A549 (cell line): ENCODE measurements around the gene AQP4. TPM values are rescaled to one million over a fixed set of nuclear protein-coding genes. Genes with fewer than 3 reads are reported as not detected.

ENCODE experiments used
- ATAC-seq, 2 experiments: fragments of 200-7000 bp in 1 of 2; fragments of >200 bp in 1 of 2; cut with Nextera tagmentation in 1 of 2; cut with Tn5 transposase in 1 of 2; 3 replicates each; pipeline versions ENCODE4 v1.8.0 to v1.9.1; 2018 to 2020; ENCODE audit warnings: mild to moderate bottlenecking in 1 of 2, moderate library complexity in 1 of 2
- CTCF ChIA-PET: fragments of 300-600 bp; sonication (Branson Sonifier 250); formaldehyde crosslinking; extraction: SDS; loops from one replicate; lab custom pipeline; 2021; ENCODE audit warnings: antibody characterized with exemption, inconsistent platforms; lab: Yijun Ruan, JAX
- POLR2A ChIA-PET: fragments of 350-600 bp; formaldehyde crosslinking; extraction: SDS; loops from one replicate; lab custom pipeline; 2021; ENCODE audit warnings: antibody characterized with exemption, inconsistent platforms; lab: Yijun Ruan, JAX
- DNase-seq, 2 experiments: peaks; one replicate each; pipeline versions ENCODE4 v3.0.0 to v3.0.0-alpha.2; 2011 to 2016; ENCODE audit warnings: low read depth in 1 of 2, low spot score in 1 of 2
- FAIRE-seq: peaks from 2 replicates; lab custom pipeline; 2011; peaks lifted over from hg19 to GRCh38; lab: Jason Lieb, UNC
- H3K27ac ChIP-seq, 2 experiments: fragments of >200 bp; sonication (Bioruptor Twin); formaldehyde crosslinking; 3 replicates each; pipeline ENCODE4 v1.5.1; 2016 to 2017
- H3K4me1 ChIP-seq: fragments of >200 bp; sonication (Bioruptor Twin); formaldehyde crosslinking; 3 replicates; pipeline ENCODE4 v1.6.1; 2016
- H3K4me2 ChIP-seq: fragments of >200 bp; sonication (Bioruptor Twin); formaldehyde crosslinking; 3 replicates; pipeline ENCODE4 v1.6.1; 2016
- H3K4me3 ChIP-seq: fragments of >200 bp; sonication (Bioruptor Twin); formaldehyde crosslinking; 3 replicates; pipeline ENCODE4 v1.5.1; 2016
- H3K9me3 ChIP-seq: fragments of >200 bp; sonication (Bioruptor Twin); formaldehyde crosslinking; 3 replicates; pipeline ENCODE4 v1.6.1; 2016
- CBX2 ChIP-seq: fragments of 200-600 bp; sonication (generic); IDR thresholded peaks from 2 replicates; pipeline ENCODE4 v1.6.1; 2016; ENCODE audit warnings: low read depth, mild to moderate bottlenecking, borderline replicate concordance
- CBX8 ChIP-seq: fragments of 200-600 bp; sonication (generic); IDR thresholded peaks from 2 replicates; pipeline ENCODE4 v1.6.1; 2016
- CEBPB ChIP-seq, 2 experiments: fragments of >200 bp in 1 of 2; sonication (Bioruptor Twin) in 1 of 2; formaldehyde crosslinking in 1 of 2; IDR thresholded peaks; 2 replicates each; pipeline ENCODE4 v1.6.1; 2012 to 2016
- CHD2 ChIP-seq: fragments of 150-350 bp; IDR thresholded peaks from 2 replicates; pipeline ENCODE4 v1.6.1; 2014; ENCODE audit warnings: low read length; ENCODE audit not compliant: partially characterized antibody
- EHMT2 ChIP-seq: fragments of 200-600 bp; sonication (generic); IDR thresholded peaks from 2 replicates; pipeline ENCODE4 v1.6.1; 2016; ENCODE audit warnings: antibody characterized with exemption, low read depth, mild to moderate bottlenecking, moderate library complexity
- FOSB ChIP-seq: fragments of 250-450 bp; sonication (Bioruptor Pico); IDR thresholded peaks from 2 replicates; pipeline ENCODE4 v1.5.0; 2020; ENCODE audit warnings: mild to moderate bottlenecking, moderate library complexity
- FOXS1 ChIP-seq: fragments of 250-450 bp; sonication (Bioruptor Pico); IDR thresholded peaks from 2 replicates; pipeline ENCODE4 v1.5.0; 2020; ENCODE audit warnings: mild to moderate bottlenecking, moderate library complexity
- HDAC2 ChIP-seq: fragments of 200-600 bp; sonication (generic); IDR thresholded peaks from 2 replicates; pipeline ENCODE4 v1.6.1; 2016
- HEYL ChIP-seq: fragments of 250-450 bp; sonication (Bioruptor Pico); IDR thresholded peaks from 2 replicates; pipeline ENCODE4 v1.8.0; 2021; ENCODE audit warnings: mild to moderate bottlenecking, moderate library complexity
- HOXA7 ChIP-seq: fragments of 250-450 bp; sonication (Bioruptor Pico); IDR thresholded peaks from 2 replicates; pipeline ENCODE4 v1.5.0; 2020; ENCODE audit warnings: mild to moderate bottlenecking, moderate library complexity
- JUN ChIP-seq, 2 experiments: fragments of >200 bp; sonication (Bioruptor Twin); formaldehyde crosslinking; IDR thresholded peaks; 2 replicates in 1 of 2; 3 replicates in 1 of 2; pipeline ENCODE4 v1.6.1; 2016 to 2017
- KDM1A ChIP-seq: fragments of 200-600 bp; sonication (generic); IDR thresholded peaks from 2 replicates; pipeline ENCODE4 v1.6.1; 2016; ENCODE audit warnings: low read depth, mild to moderate bottlenecking
- KDM5A ChIP-seq: fragments of 200-600 bp; sonication (generic); IDR thresholded peaks from 2 replicates; pipeline ENCODE4 v1.6.1; 2016; ENCODE audit warnings: antibody characterized with exemption, mild to moderate bottlenecking
- MAFK ChIP-seq: fragments of 450-650 bp; IDR thresholded peaks from 2 replicates; pipeline ENCODE4 v1.6.1; 2014; ENCODE audit not compliant: partially characterized antibody
- MAZ ChIP-seq: fragments of 150-350 bp; IDR thresholded peaks from 2 replicates; pipeline ENCODE4 v1.6.1; 2014; ENCODE audit warnings: antibody characterized with exemption, low read depth, low read length, borderline replicate concordance
- MYC ChIP-seq: IDR thresholded peaks from 2 replicates; pipeline ENCODE4 v1.6.1; 2012; ENCODE audit warnings: mild to moderate bottlenecking, inconsistent platforms, low read length, improper control_type of control experiment, borderline replicate concordance
- NFE2L2 ChIP-seq: fragments of 150-350 bp; conservative IDR thresholded peaks from 2 replicates; pipeline ENCODE4 v1.6.1; 2014; ENCODE audit warnings: low read length
- NPAS2 ChIP-seq: fragments of 250-450 bp; sonication (Bioruptor Pico); IDR thresholded peaks from 2 replicates; pipeline ENCODE4 v1.8.0; 2022; ENCODE audit warnings: mild to moderate bottlenecking, moderate library complexity, borderline replicate concordance
- POLR2A ChIP-seq: IDR thresholded peaks from 2 replicates; pipeline ENCODE4 v1.6.1; 2012; ENCODE audit warnings: mild to moderate bottlenecking, low read length
- RAD21 ChIP-seq, 2 experiments: fragments of >200 bp in 1 of 2; sonication (Bioruptor Twin) in 1 of 2; formaldehyde crosslinking in 1 of 2; IDR thresholded peaks in 1 of 2; conservative IDR thresholded peaks in 1 of 2; 2 replicates in 1 of 2; 3 replicates in 1 of 2; pipeline ENCODE4 v1.6.1; 2012 to 2018; ENCODE audit warnings: inconsistent platforms in 1 of 2
- RCOR1 ChIP-seq: fragments of 150-350 bp; IDR thresholded peaks from 2 replicates; pipeline ENCODE4 v1.6.1; 2014; ENCODE audit warnings: antibody characterized with exemption, low read length, low read depth
- SREBF2 ChIP-seq: fragments of 450-650 bp; IDR thresholded peaks from 2 replicates; pipeline ENCODE4 v1.6.1; 2014; ENCODE audit warnings: mild to moderate bottlenecking, moderate library complexity
- TP53 ChIP-seq: fragments of 250-450 bp; sonication (Bioruptor Pico); IDR thresholded peaks from 2 replicates; pipeline ENCODE4 v1.5.0; 2021; ENCODE audit warnings: mild to moderate bottlenecking, moderate library complexity
- ZSCAN20 ChIP-seq: fragments of 250-450 bp; sonication (Bioruptor Pico); IDR thresholded peaks from 2 replicates; pipeline ENCODE4 v1.8.0; 2022; ENCODE audit warnings: mild to moderate bottlenecking, moderate library complexity
- WGBS: methylation state at CpG from one replicate; pipeline ENCODE4 v1.1.6; 2017; ENCODE audit errors: missing lambda C conversion rate; 5-methylcytosine and 5-hydroxymethylcytosine counted together
- polyA plus RNA-seq, 4 experiments: library from polyadenylated mRNA; depleted of rRNA in 3 of 4; stranded (reverse); fragments of >200 nt; fragmentation: RNase III in 1 of 4; extraction: RNeasy Plus Mini Kit Qiagen cat#74134 plus additional on column Dnase treatment in 1 of 4; gene quantifications; 2 replicates in 3 of 4; 3 replicates in 1 of 4; pipeline ENCODE4 v1.2.3, GENCODE V29; 2011 to 2017
- TF ChIP-seq, protein P1 (sequence below): fragments of 250-450 bp; sonication (Bioruptor Pico); IDR thresholded peaks from 2 replicates; pipeline ENCODE4 v1.5.0; 2020; ENCODE audit warnings: low read depth, mild to moderate bottlenecking, moderate library complexity
- TF ChIP-seq, protein P2 (sequence below): fragments of 200-600 bp; sonication (generic); IDR thresholded peaks from 2 replicates; pipeline ENCODE4 v1.6.1; 2016; ENCODE audit warnings: antibody characterized with exemption, mild to moderate bottlenecking, moderate library complexity
- TF ChIP-seq, protein P3 (sequence below): fragments of 450-650 bp; IDR thresholded peaks from 2 replicates; pipeline ENCODE4 v1.6.1; 2014; ENCODE audit warnings: antibody characterized with exemption
- TF ChIP-seq, protein P4 (sequence below): IDR thresholded peaks from 2 replicates; pipeline ENCODE4 v1.6.1; 2012; ENCODE audit warnings: low read depth, borderline replicate concordance

AQP4 gene
- polyA plus RNA-seq, 2 of the 4 experiments (the other 2 are of a cell fraction) = 0.08 TPM; not detected in 1

DNA sequence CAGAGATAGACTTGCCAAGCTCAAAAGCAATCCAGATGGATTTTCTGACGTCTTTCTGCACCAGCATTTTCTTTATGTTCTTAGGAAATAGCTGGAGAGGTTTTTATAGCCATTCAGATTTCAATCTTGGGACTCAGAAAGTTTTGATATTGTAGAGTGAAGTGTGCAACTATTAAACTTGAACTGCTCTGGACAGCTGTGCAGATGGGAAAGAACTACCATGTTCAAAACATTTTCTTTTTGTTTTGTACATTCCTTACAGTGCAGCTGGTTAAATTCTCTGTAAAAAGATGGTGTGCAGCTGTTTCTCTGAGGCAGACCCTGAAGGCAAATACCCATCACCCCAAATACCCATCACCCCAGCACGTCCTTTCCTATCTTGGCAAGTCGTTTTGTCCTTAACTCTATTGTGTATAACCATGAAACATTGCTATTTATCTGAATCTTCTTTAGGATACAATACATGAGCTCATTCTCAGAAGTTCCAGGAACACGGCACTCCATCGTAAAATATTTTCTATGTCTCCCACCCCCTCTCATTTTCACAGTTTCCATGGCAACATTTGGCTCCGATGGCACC lies 38.8 kb downstream of the AQP4 start:
- ChIA-PET POLR2A (no interaction called here), CTCF (no interaction called here)
- H3K9me3 ChIP-seq = no peaks in the 10 kb centered on the region
- H3K4me3 ChIP-seq = no peak overlapping the region
- no peak for ATAC-seq
- H3K27ac ChIP-seq = no peak overlapping the region
- 48% methylated on average over 6 of the region's 6 CpGs for whole genome bisulfite sequencing
- no peak overlapping the region for H3K4me2 ChIP-seq
- DNase-seq = no peak
- no peaks in the 10 kb centered on the region for H3K4me1 ChIP-seq
- no peak for FAIRE-seq
- no peak for TF ChIP-seq EHMT2
- no peak for TF ChIP-seq CHD2
- TF ChIP-seq MAZ = no peak
- TF ChIP-seq, protein P1, sequence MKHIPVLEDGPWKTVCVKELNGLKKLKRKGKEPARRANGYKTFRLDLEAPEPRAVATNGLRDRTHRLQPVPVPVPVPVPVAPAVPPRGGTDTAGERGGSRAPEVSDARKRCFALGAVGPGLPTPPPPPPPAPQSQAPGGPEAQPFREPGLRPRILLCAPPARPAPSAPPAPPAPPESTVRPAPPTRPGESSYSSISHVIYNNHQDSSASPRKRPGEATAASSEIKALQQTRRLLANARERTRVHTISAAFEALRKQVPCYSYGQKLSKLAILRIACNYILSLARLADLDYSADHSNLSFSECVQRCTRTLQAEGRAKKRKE (CRISPR knock-in tag) = no peak
- no peak for TF ChIP-seq CEBPB (IDR thresholded peaks at IDR 0.05)
- TF ChIP-seq FOSB (CRISPR knock-in tag) = no peak
- TF ChIP-seq ZSCAN20 = no peak
- no peak for TF ChIP-seq NFE2L2
- no peak for TF ChIP-seq POLR2A
- no peak for TF ChIP-seq KDM1A
- no peak for TF ChIP-seq RAD21 (conservative IDR thresholded peaks at IDR 0.05 in 1 of 2, IDR thresholded peaks at IDR 0.05 in 1 of 2)
- TF ChIP-seq JUN (IDR thresholded peaks at IDR 0.05) = no peak
- TF ChIP-seq, protein P2, sequence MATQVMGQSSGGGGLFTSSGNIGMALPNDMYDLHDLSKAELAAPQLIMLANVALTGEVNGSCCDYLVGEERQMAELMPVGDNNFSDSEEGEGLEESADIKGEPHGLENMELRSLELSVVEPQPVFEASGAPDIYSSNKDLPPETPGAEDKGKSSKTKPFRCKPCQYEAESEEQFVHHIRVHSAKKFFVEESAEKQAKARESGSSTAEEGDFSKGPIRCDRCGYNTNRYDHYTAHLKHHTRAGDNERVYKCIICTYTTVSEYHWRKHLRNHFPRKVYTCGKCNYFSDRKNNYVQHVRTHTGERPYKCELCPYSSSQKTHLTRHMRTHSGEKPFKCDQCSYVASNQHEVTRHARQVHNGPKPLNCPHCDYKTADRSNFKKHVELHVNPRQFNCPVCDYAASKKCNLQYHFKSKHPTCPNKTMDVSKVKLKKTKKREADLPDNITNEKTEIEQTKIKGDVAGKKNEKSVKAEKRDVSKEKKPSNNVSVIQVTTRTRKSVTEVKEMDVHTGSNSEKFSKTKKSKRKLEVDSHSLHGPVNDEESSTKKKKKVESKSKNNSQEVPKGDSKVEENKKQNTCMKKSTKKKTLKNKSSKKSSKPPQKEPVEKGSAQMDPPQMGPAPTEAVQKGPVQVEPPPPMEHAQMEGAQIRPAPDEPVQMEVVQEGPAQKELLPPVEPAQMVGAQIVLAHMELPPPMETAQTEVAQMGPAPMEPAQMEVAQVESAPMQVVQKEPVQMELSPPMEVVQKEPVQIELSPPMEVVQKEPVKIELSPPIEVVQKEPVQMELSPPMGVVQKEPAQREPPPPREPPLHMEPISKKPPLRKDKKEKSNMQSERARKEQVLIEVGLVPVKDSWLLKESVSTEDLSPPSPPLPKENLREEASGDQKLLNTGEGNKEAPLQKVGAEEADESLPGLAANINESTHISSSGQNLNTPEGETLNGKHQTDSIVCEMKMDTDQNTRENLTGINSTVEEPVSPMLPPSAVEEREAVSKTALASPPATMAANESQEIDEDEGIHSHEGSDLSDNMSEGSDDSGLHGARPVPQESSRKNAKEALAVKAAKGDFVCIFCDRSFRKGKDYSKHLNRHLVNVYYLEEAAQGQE = no peak
- TF ChIP-seq, protein P3, sequence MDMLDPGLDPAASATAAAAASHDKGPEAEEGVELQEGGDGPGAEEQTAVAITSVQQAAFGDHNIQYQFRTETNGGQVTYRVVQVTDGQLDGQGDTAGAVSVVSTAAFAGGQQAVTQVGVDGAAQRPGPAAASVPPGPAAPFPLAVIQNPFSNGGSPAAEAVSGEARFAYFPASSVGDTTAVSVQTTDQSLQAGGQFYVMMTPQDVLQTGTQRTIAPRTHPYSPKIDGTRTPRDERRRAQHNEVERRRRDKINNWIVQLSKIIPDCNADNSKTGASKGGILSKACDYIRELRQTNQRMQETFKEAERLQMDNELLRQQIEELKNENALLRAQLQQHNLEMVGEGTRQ = no peak
- no peak for TF ChIP-seq SREBF2
- no peak for TF ChIP-seq NPAS2 (CRISPR knock-in tag)
- no peak for TF ChIP-seq CBX8
- TF ChIP-seq HOXA7 (CRISPR knock-in tag) = no peak
- no peak for TF ChIP-seq RCOR1

DNA sequence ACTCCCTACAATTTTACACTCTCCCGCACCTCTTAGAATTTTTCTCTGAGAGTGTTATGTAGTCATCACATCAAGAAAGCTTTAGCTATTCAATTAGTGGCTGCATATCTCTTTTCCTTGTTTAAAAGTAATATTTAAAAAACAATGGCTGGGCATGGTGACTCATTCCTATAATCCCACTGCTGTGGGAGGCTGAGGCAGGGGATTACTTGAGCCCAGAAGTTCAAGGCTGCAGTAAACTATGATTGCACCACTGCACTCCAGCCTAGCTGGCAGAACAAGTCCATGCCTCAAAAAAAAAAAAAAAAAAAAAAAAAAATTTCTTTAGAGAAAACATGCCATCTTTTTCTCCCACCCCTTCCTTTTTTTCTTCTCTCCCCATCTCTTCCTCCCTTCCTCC lies 44.3 kb downstream of the AQP4 start:
- no peak overlapping the region for H3K4me3 ChIP-seq
- POLR2A ChIA-PET = no interaction called here
- CTCF ChIA-PET = no interaction called here
- no peak overlapping the region for H3K4me2 ChIP-seq
- WGBS = 80% methylated on average over 1 of the region's 1 CpG
- TF ChIP-seq FOXS1 (CRISPR knock-in tag) (no peak), HDAC2 (no peak), CBX2 (no peak), RAD21 (conservative IDR thresholded peaks at IDR 0.05 in 1 of 2, IDR thresholded peaks at IDR 0.05 in 1 of 2) (no peak), ZSCAN20 (no peak), MAFK (no peak), CEBPB (IDR thresholded peaks at IDR 0.05) (no peak), EHMT2 (no peak), TP53 (CRISPR knock-in tag) (no peak), HEYL (CRISPR knock-in tag) (no peak), FOSB (CRISPR knock-in tag) (no peak), KDM5A (no peak), MYC (no peak)
- TF ChIP-seq, protein P4, sequence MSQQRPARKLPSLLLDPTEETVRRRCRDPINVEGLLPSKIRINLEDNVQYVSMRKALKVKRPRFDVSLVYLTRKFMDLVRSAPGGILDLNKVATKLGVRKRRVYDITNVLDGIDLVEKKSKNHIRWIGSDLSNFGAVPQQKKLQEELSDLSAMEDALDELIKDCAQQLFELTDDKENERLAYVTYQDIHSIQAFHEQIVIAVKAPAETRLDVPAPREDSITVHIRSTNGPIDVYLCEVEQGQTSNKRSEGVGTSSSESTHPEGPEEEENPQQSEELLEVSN = no peak
- DNase-seq (no peak), FAIRE-seq (no peak), ATAC-seq (no peak)
- 0 out of 3 replicates have a peak, but pooled peaks cover 5% of the 10 kb centered on the region for H3K9me3 ChIP-seq
- H3K4me1 ChIP-seq = no peaks in the 10 kb centered on the region
- H3K27ac ChIP-seq = no peak overlapping the region
